GM18868 (cell line): Measurements from ENCODE around the gene BCL6.
A peak's percentile ranks its signal among the peaks of the same experiment; 100 is the strongest.

Experiments
- ATAC-seq: cut with Tn5 transposase; IDR thresholded peaks from one replicate; pipeline ENCODE4 v1.9.1; 2021; ENCODE audit warnings: mild to moderate bottlenecking, moderate library complexity; ENCODE audit not compliant: unreplicated experiment

Gene BCL6

DNA sequence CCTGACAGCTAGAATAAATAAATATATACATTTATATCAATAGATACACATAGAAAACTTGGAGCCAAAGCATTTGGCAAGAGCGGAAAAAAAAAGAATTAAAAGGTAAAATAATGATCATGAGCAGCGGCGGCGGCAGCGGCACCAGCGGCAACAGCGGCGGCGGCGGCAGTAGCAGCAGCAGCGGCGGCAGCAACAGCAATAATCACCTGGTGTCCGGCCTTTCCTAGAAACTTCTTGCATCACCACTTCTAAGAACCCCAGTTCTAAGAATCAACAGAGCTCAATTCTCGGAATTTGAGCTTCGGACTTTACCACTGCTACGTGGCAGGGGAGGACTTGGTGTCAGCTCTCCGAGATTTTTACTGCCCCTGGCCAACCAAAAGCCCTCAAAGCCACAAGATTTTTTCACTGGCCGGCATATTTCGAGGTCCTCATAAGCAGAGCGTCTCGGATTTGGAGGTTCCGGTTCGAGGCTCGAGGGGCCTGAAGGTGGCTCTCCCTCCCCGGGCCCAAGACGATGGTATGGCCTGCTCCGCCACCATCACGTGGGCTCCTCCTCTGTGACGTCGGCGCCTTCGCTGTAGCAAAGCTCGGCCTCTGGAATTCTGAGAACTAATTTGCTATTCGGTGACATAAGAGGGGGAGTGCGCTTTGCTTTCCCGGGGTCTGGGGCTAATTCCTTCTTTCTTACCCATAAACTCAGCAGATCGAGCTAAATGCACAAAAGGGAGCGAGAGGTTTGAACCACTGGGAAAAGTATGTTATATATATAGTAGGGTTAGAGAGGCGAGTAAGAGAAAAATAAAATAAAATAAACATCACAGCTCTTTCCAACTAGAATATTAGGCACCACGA lies at the start of gene BCL6:
TSS of gene BCL6 (minus strand) at position 268 of the 858 bp plus-strand sequence. CDS start 11,775 bp downstream, outside the sequence.
- ATAC-seq, result peak; percentile 68

- ATAC-seq, result no peak
Observed at GRCh38 chr3:187794731-187795130, 49.5 kb upstream of the BCL6 start.

GRCh38 chr3:187793618-187794017 lies 48.4 kb upstream of the BCL6 start:
- no peak for ATAC-seq

DNA sequence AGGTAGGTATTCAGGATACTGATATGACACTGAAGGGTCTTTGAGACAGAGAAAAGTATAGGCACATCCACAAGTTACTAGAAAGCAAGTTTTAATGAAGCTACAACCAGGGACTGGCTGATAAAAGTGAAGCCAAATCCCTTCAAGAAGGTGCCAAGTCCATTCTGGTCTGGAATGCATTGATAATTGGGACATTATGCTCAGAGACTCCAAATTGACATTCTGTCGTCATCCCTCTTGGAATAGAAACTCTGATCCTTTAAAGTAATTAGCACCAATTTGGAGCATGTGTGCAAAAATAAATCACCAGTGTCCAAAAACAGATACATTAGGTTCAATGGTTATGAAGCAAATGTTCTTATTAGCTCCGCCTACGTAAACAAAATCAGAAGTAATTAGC lies 47.3 kb upstream of the BCL6 start:
- ATAC-seq, result no peak

GRCh38 chr3:187789872-187790271 lies 44.6 kb upstream of the BCL6 start:
- ATAC-seq, result no peak

GRCh38 chr3:187788984-187789857 lies 44.0 kb upstream of the BCL6 start:
- ATAC-seq, result no peak

DNA sequence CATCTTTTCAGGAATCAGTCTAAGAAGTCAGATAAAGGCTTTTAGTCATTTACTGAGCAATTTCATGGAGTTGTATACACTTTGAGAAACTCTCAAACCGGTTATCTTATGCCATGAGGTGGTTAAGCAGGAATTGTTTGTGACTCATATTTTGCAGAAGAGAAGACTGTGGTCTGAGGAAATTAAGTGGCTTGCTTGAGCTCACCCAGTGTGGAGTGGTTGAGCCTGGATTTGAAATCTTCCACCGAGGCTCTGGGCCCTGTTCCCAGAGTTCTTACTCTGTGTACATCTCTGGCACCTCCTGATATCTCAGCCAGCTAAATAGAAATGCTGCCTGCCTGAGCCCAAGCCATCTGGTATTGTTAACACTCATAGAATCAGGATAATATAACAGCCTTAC lies 37.8 kb upstream of the BCL6 start:
- no peak for ATAC-seq

DNA sequence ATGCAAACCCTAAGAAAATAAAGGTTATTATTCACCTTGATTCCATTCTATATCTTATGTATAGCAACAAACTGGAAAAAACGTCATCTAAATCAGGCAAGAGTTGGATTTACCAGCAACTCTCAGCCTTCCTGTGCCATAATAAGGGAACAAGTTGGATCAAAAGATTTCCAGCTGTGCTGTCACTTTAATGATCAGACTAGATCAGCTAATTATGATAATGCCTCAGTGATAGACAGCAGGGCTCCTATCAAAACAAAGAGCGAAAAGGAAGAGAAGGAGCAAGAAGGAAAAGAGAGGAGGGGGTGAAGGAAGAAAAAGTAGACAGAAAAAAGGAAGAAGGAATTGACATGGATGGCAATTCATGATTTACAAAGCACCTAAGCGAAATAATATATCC lies 36.7 kb upstream of the BCL6 start:
- no peak for ATAC-seq

- ATAC-seq, result no peak
Observed at GRCh38 chr3:187781001-187781400, 35.7 kb upstream of the BCL6 start.

GRCh38 chr3:187778726-187779125 lies 33.5 kb upstream of the BCL6 start:
- ATAC-seq, result no peak

DNA sequence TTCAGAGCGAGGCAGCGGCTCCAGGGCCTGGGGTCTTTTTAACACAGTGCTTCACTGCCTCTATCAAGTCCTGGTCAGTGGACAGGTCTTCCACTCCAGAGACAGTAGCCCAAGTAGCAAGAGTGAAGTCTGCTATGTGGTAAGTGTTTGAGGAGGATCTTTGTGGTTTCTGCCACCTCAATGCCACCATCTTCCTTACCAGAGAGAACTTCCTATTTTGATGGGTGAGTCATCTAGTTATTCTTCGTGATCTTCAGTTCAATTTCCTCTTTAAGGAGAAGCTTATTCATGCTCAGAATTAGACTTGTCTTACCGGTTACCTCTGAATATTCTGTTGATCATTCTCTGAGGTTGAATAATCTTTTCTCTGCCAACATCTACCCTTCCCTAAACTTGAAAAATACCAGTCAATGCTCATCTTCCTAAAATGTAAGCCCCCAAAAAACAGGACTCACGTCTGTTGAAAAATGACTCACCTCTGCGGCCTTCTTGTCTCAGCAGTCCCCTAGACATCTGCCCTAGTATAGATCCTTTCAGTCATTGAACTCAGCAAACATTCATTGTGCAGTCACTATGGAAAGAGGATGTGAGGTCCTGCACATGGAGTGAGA lies 32.2 kb upstream of the BCL6 start:
- peak; percentile 45 for ATAC-seq

DNA sequence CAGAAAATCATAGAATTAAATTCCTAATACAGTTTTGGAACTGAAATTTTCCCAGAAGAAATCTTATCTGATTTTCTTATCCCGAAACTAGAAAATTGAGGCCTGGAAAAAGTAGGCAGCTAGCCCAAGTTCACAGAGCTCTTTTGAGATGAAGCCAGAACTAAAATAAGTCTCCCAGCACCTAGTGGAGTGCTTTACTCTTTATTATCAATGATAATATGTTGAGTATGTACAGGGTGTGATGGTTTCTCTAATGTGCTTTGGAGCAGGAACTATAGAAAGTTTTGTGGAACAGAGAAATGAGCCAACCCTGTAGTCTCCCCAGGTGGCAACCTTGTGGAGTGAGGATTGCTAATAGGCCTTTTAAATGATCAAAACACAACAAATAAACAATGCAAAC lies 30.3 kb upstream of the BCL6 start:
- no peak for ATAC-seq

- no peak for ATAC-seq
Observed at GRCh38 chr3:187774185-187774789, 29.0 kb upstream of the BCL6 start.

- peak; percentile 63 for ATAC-seq
Observed at GRCh38 chr3:187773233-187774184, 28.2 kb upstream of the BCL6 start.

GRCh38 chr3:187770224-187770623 lies 25.0 kb upstream of the BCL6 start:
- peak; percentile 77 for ATAC-seq

DNA sequence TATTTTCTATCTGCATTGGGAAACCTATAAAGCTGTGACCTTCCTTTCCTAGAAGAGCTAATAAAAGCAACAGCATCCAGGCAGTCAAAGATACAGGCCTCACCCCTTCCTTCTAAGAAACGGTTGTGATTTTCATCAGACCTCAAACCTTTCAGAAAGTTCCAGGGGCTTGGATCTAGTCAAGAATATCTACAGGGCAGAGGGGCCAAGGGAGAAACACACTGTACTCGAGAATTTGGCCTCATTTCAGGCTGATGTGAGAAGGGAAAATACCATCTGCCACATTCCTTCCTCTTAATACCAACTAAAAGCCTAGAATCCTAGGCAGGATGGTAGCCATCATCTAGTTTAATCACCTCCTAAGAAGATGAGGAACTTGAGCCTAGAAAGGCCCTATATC lies 24.5 kb upstream of the BCL6 start:
- peak; percentile 11 for ATAC-seq

- ATAC-seq, result no peak
Observed at GRCh38 chr3:187767266-187768012, 22.2 kb upstream of the BCL6 start.

DNA sequence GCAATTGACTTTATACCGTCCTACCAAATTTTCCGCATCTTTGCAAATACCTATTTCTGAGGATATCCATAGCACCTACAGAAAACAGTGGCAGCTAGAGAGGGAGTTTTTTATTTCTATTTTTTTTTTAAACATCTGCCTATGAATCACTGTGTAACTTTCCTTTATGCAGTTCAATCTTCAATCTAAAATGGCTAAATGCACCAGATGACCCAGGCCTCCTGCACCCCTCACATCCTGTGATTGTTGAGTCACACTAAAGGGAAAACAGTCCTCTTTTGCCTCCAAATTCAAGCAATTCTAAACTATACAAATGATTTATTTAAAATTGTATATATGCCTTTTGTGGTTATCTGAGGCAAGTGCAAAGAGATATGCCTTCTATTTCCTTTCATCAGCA lies 20.1 kb upstream of the BCL6 start:
- no peak for ATAC-seq
